Measurements from ENCODE around the gene PPP2R5E.

Gene PPP2R5E

GRCh38 chr14:63404906-63405305, 138.3 kb downstream of the PPP2R5E start:
- no peak for TF ChIP-seq CTCF (conservative IDR thresholded peaks at IDR 0.05; ENCODE audit: low read depth)
- POLR2A ChIA-PET (ENCODE audit: low non-redundant PET), result no interaction called here
- H3K27ac ChIP-seq, result no peak overlapping the region
- CTCF ChIA-PET, result interaction anchor here (0.5 to 0.7 kb wide), 4 partner anchors 16 to 1571 kb away, joined by 3 to 4 read pairs (median 3); partner anchors contain the start of gene PPP2R5E
- DNase-seq (ENCODE audit: low spot score), result no peak

- no peak for DNase-seq (ENCODE audit: low spot score)
- no peak for TF ChIP-seq CTCF (conservative IDR thresholded peaks at IDR 0.05; ENCODE audit: low read depth)
- POLR2A ChIA-PET (ENCODE audit: low non-redundant PET), result no interaction called here
- CTCF ChIA-PET, result interaction anchor here (0.8 to 1.0 kb wide), 2 partner anchors 37 to 126 kb away, joined by 3 to 5 read pairs; no protein-coding TSS in a partner anchor
- no peak overlapping the region for H3K27ac ChIP-seq
Observed at GRCh38 chr14:63401646-63402045, 141.5 kb downstream of the PPP2R5E start.

- ChIA-PET POLR2A (ENCODE audit: low non-redundant PET) (no interaction called here), CTCF (no interaction called here)
- no peak for TF ChIP-seq CTCF (conservative IDR thresholded peaks at IDR 0.05; ENCODE audit: low read depth)
- H3K27ac ChIP-seq, result no peak overlapping the region
- no peak for DNase-seq (ENCODE audit: low spot score)
Observed at GRCh38 chr14:63398952-63399351, 144.2 kb downstream of the PPP2R5E start.

GRCh38 chr14:63394841-63395240, 148.3 kb downstream of the PPP2R5E start:
- H3K27ac ChIP-seq, result no peak overlapping the region
- ChIA-PET CTCF (no interaction called here), POLR2A (ENCODE audit: low non-redundant PET) (no interaction called here)
- DNase-seq (ENCODE audit: low spot score), result no peak
- TF ChIP-seq CTCF (conservative IDR thresholded peaks at IDR 0.05; ENCODE audit: low read depth), result no peak

GRCh38 chr14:63394432-63394831, 148.7 kb downstream of the PPP2R5E start:
- CTCF ChIA-PET, result no interaction called here
- no peak for TF ChIP-seq CTCF (conservative IDR thresholded peaks at IDR 0.05; ENCODE audit: low read depth)

GRCh38 chr14:63393012-63393411, 150.2 kb downstream of the PPP2R5E start:
- no peak for DNase-seq (ENCODE audit: low spot score)
- POLR2A ChIA-PET (ENCODE audit: low non-redundant PET), result no interaction called here
- TF ChIP-seq CTCF (conservative IDR thresholded peaks at IDR 0.05; ENCODE audit: low read depth), result no peak
- CTCF ChIA-PET, result interaction anchor here (1.1 kb wide), 1 partner anchor 39 kb away, joined by 3 read pairs; no protein-coding TSS in a partner anchor
- no peak overlapping the region for H3K27ac ChIP-seq

More at GRCh38 chr14:63394432-63394831, 148.7 kb downstream of the PPP2R5E start:
- no peak overlapping the region for H3K27ac ChIP-seq
- DNase-seq (ENCODE audit: low spot score), result no peak
- POLR2A ChIA-PET (ENCODE audit: low non-redundant PET), result no interaction called here

GRCh38 chr14:63392236-63392635, 150.9 kb downstream of the PPP2R5E start:
- no peak for TF ChIP-seq CTCF (conservative IDR thresholded peaks at IDR 0.05; ENCODE audit: low read depth)
- H3K27ac ChIP-seq, result no peak overlapping the region
- ChIA-PET POLR2A (ENCODE audit: low non-redundant PET) (no interaction called here), CTCF (no interaction called here)
- no peak for DNase-seq (ENCODE audit: low spot score)

All from RWPE1 (cell line).